NB4 (cell line): Measurements from ENCODE around the gene ANXA4.

Experiments used
- DNase-seq: peaks from one replicate; pipeline ENCODE4 v3.0.0; 2010; ENCODE audit warnings: low read depth
- H3K4me3 ChIP-seq: one replicate; pipeline ENCODE4 v1.5.1; 2011; ENCODE audit warnings: mild to moderate bottlenecking, low read depth, low read length, moderate library complexity
- MYC ChIP-seq: IDR thresholded peaks from 2 replicates; pipeline ENCODE4 v1.6.1; 2011; ENCODE audit warnings: low read depth, low read length
- POLR2A ChIP-seq: IDR thresholded peaks from 2 replicates; pipeline ENCODE4 v1.6.1; 2011; ENCODE audit warnings: mild to moderate bottlenecking; ENCODE audit not compliant: insufficient read length; ENCODE audit errors: extremely low read depth
- TF ChIP-seq, protein P1 (sequence below): IDR thresholded peaks from one replicate; pipeline ENCODE4 v1.5.1; 2012; ENCODE audit warnings: low read depth, low read length
- TF ChIP-seq, protein P2 (sequence below): IDR thresholded peaks from 2 replicates; pipeline ENCODE4 v1.6.1; 2011; ENCODE audit warnings: low read depth, low read length

ANXA4 gene

DNA sequence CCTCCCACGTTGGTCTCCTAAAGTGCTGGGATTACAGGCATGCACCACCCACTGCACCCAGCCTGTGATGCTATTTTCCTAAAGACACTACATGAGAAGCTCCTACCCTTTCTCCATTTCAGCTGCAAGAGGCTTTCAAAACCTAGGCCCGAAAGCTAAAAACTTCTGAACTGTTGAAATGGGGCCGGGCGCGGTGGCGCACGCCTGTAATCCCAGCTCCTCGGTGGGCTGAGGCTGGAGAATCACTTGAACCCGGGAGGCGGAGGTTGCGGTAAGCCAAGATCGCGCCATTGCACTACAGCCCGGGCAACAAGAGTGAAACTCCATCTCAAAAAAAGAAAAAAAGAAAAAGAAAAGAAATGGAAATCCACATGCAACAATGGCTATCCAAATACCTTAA lies 18.1 kb upstream of the ANXA4 start:
- TF ChIP-seq, protein P1, sequence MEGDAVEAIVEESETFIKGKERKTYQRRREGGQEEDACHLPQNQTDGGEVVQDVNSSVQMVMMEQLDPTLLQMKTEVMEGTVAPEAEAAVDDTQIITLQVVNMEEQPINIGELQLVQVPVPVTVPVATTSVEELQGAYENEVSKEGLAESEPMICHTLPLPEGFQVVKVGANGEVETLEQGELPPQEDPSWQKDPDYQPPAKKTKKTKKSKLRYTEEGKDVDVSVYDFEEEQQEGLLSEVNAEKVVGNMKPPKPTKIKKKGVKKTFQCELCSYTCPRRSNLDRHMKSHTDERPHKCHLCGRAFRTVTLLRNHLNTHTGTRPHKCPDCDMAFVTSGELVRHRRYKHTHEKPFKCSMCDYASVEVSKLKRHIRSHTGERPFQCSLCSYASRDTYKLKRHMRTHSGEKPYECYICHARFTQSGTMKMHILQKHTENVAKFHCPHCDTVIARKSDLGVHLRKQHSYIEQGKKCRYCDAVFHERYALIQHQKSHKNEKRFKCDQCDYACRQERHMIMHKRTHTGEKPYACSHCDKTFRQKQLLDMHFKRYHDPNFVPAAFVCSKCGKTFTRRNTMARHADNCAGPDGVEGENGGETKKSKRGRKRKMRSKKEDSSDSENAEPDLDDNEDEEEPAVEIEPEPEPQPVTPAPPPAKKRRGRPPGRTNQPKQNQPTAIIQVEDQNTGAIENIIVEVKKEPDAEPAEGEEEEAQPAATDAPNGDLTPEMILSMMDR: no peak
- TF ChIP-seq POLR2A (no peak), MYC (no peak)
- TF ChIP-seq, protein P2, sequence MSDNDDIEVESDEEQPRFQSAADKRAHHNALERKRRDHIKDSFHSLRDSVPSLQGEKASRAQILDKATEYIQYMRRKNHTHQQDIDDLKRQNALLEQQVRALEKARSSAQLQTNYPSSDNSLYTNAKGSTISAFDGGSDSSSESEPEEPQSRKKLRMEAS: no peak
- no peak for DNase-seq
- no peak overlapping the region for H3K4me3 ChIP-seq

DNA sequence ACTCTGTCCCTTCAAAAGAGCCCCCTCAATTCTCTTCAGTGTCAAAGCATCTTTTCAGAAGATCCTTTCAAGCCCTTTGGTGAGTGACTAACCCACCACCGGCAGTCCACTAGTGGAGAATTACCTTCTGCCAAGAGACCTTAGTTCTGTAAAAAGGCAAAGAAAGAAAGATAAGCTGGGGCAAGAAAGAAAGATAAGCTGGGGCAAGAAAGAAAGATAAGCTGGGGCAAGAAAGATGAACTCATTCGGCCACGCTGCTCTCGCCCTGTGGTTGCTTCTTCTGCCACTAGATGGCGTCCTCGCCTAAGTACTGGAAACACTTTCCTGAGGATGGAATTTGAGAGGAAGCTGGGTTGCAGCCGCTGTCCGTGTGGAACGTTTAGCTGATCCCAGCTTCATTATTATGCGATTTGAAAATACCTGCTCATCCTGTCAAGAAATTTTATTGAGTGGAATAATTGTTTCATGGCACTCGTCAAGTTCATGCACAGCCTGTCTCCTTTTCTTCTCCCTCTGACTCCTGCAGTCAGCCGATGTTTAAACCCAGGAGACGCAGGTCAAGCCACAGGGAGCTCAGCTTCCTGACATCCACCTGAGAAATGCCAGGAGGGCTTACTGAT lies 17.3 kb upstream of the ANXA4 start:
- no peak overlapping the region for H3K4me3 ChIP-seq
- DNase-seq: peak; percentile 83

DNA sequence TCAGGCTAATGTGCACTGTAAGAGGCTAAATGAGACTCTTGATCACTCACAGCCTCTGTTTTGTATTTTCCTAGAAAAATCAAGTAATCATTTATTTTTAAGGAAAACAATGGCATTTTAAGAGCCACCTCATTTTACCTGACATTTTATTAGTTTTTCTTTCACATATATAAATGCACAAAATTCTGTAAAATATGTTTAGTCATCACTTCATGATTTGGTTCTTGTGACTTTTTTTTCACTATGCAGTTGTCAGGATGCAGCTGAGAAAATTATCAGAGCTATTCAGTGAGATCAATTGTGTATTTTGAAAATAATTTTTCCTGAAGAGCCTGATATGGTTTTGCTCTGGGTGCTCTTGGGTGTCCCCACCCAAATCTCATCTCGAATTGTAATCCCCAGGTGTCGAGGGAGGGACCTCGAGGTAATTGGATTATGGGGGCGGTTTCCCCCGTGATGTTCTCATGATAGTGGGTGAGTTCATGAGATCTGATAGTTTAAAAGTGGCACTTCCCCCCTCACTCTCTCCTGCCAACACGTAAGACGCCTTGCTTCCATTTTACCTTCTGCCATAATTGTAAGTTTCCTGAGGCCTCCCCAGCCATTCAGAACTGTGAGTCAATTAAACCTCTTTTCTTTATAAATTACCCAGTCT lies 16.1 kb upstream of the ANXA4 start:
- no peak for DNase-seq
- TF ChIP-seq MYC (no peak), POLR2A (no peak)
- TF ChIP-seq, protein P2: no peak
- TF ChIP-seq, protein P1: no peak
- H3K4me3 ChIP-seq: no peak overlapping the region

More for the DNA sequence above, 17.3 kb upstream of the ANXA4 start:
- no peak for TF ChIP-seq MYC
- TF ChIP-seq, protein P1: peak; percentile 93
- TF ChIP-seq, protein P2: peak; percentile 39; the same call in 1 of the 2 replicates

DNA sequence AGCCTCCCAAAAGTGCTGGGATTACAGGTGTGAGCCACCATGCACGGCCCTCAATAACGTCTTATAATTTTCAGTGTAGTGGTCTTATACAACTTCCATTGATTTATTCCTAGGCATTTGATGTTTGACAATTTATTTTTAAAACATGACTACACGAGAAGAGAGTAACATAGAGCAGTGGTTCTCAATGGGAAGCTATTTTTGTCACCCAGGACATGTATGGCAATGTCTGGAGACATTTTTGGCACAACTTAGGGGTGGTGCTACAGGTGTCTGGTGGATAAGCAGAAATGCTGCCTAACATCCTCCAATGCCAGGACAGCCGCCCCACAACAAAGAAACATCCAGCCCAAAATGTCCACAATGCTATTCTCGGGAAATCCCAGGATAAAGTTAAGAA lies 12.7 kb upstream of the ANXA4 start:
- no peak overlapping the region for H3K4me3 ChIP-seq
- no peak for DNase-seq
- TF ChIP-seq, protein P2: no peak
- TF ChIP-seq, protein P1: no peak
- TF ChIP-seq POLR2A: no peak
- TF ChIP-seq MYC: no peak

DNA sequence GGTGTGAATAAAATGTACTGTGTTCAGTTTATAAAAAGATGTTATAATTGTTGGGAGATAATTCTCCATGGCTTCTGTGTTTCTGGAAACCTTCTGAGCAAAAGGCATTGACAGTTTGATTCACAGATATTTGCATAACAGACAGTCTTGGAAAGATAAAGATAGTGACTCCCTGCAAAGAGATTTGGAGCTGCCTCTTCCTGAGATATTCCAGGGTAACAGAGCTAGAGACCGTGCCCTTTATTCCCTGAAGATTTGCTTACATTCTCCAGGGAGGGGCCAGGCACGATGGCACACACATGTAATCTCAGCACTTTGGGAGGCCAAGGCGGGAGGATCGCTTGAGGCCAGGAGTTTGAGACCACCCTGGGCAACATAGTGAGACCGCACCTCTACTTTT lies 12.2 kb upstream of the ANXA4 start:
- no peak for DNase-seq
- TF ChIP-seq, protein P2: no peak
- TF ChIP-seq, protein P1: no peak
- no peak for TF ChIP-seq POLR2A
- no peak for TF ChIP-seq MYC
- H3K4me3 ChIP-seq: no peak overlapping the region
